Activated CD4-positive, alpha-beta T cell treated with anti-CD3 and anti-CD28 coated beads, Interleukin-2, amount 10 ng/mL, durations not matched to agents 7 days and 5 days (primary cell): ENCODE measurements around the gene HSD3B2. TPM values are rescaled to one million over a fixed set of nuclear protein-coding genes. Genes with fewer than 3 reads are reported as not detected.

ENCODE experiments used
- CTCF ChIA-PET: fragments of 350-600 bp; sonication (Branson Sonifier 250); formaldehyde crosslinking; loops from one replicate; lab custom pipeline; 2021; ENCODE audit warnings: antibody characterized with exemption; lab: Charles Lee
- POLR2A ChIA-PET: fragments of 350-600 bp; sonication (Branson Sonifier 250); formaldehyde crosslinking; loops from one replicate; lab custom pipeline; 2021; ENCODE audit warnings: antibody characterized with exemption; lab: Charles Lee
- DNase-seq: peaks from one replicate; pipeline ENCODE4 v3.0.0-alpha.2; 2020
- H3K27ac Mint-ChIP-seq: one replicate; pipeline ENCODE4 v1.8.0; 2021; ENCODE audit warnings: mild to moderate bottlenecking, moderate library complexity, mixed read lengths
- H3K27me3 Mint-ChIP-seq: one replicate; pipeline ENCODE4 v1.8.0; 2021; ENCODE audit warnings: mixed read lengths
- H3K36me3 Mint-ChIP-seq: one replicate; pipeline ENCODE4 v1.8.0; 2021; ENCODE audit warnings: low read depth, mixed read lengths
- H3K4me1 Mint-ChIP-seq: one replicate; pipeline ENCODE4 v1.8.0; 2021; ENCODE audit warnings: mixed read lengths
- H3K4me3 Mint-ChIP-seq: one replicate; pipeline ENCODE4 v1.8.0; 2021; ENCODE audit warnings: mild to moderate bottlenecking, moderate library complexity, mixed read lengths
- H3K9me3 Mint-ChIP-seq: one replicate; pipeline ENCODE4 v1.8.0; 2021; ENCODE audit warnings: mixed read lengths
- total RNA-seq, 2 experiments: library from RNA; stranded (reverse); gene quantifications; one replicate each; pipeline ENCODE4 v1.2.3, GENCODE V29; 2021

HSD3B2 gene
- total RNA-seq, 2 experiments from 2014 or later, result not detected

DNA sequence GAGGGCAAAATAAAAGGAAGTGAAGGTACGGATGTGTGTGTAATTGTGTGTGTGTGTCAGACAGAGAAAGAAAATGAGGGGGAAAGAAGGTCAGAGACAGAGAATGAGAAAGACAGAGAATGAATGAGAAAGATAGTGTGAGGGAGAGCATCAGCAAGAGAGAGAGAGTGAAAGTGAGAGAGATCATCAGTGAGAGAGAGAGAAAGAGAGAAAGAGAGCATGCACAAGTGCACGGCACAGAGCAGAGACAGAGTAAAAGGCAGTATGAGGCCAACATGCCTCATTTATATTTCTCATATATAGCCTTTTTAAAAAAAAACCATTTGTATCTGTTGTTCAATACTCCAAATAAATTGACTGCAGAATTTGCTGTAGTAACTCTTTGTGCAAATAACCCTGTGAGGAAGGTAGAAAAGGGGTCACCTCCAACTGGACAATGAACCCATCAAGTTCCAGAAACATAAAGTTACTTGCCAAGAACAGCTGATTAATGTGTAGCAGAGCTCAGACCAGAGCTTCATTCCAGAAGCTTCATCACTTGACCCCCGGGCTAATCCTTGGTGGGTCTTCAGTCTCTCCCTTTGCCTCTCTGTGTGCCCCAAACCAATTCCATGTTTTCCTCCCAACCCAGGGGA is 1.2 kb downstream of the HSD3B2 start:
- no peak for DNase-seq
- ChIA-PET POLR2A (no interaction called here), CTCF (interaction anchor here (1.4 kb wide), 1 partner anchor 14 kb away, joined by 3 read pairs; no protein-coding TSS in a partner anchor)
- no peaks in the 10 kb centered on the region for H3K9me3 Mint-ChIP-seq
- H3K36me3 Mint-ChIP-seq, result no peaks in the 10 kb centered on the region
- no peaks in the 10 kb centered on the region for H3K27me3 Mint-ChIP-seq
- H3K27ac Mint-ChIP-seq, result no peak overlapping the region
- H3K4me3 Mint-ChIP-seq, result no peak overlapping the region
- no peaks in the 10 kb centered on the region for H3K4me1 Mint-ChIP-seq

DNA sequence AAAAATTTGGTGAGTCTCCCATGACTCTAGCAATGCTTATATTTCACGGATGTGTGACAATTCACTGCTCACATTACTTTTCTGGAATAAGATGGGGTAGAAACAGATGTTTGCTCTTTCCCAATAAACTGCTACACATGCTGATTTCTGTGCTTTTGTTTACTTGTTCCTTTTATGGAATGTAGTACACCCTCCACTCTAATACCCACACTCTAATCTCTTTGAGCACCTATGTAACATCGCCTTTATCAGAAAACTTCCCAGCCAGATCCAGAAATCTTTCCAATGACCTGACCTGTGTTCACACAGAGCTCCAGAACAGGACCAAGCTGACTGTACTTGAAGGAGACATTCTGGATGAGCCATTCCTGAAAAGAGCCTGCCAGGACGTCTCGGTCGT is 4.2 kb downstream of the HSD3B2 start:
- Mint-ChIP-seq H3K9me3 (no peaks in the 10 kb centered on the region), H3K4me1 (no peaks in the 10 kb centered on the region), H3K27ac (no peak overlapping the region), H3K4me3 (no peak overlapping the region), H3K27me3 (no peaks in the 10 kb centered on the region), H3K36me3 (no peaks in the 10 kb centered on the region)
- POLR2A ChIA-PET, result no interaction called here
- DNase-seq, result no peak
- CTCF ChIA-PET, result no interaction called here

DNA sequence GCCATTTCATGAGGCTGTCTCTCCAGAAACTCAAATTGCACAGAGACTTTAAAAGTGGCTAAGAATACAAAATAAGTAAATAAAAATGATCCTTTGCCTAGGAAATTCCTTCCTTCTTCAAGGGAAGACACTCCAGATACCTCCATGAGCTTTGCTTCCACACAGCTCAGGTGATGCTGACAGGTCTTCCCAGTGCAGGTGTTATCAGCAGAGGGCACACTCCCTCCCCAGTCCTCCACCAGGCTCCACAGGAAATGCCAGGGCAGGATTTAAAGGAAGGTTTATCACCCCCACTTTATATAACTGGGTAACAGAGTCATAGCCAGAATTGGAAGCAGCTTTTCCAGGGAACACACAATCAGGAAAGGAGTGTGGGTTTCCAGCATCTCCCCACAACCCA is 5.7 kb downstream of the HSD3B2 start:
- no peaks in the 10 kb centered on the region for H3K27me3 Mint-ChIP-seq
- POLR2A ChIA-PET, result no interaction called here
- H3K27ac Mint-ChIP-seq, result no peak overlapping the region
- H3K4me3 Mint-ChIP-seq, result no peak overlapping the region
- no peak for DNase-seq
- H3K4me1 Mint-ChIP-seq, result no peaks in the 10 kb centered on the region
- no peaks in the 10 kb centered on the region for H3K36me3 Mint-ChIP-seq
- CTCF ChIA-PET, result no interaction called here
- H3K9me3 Mint-ChIP-seq, result no peaks in the 10 kb centered on the region

DNA sequence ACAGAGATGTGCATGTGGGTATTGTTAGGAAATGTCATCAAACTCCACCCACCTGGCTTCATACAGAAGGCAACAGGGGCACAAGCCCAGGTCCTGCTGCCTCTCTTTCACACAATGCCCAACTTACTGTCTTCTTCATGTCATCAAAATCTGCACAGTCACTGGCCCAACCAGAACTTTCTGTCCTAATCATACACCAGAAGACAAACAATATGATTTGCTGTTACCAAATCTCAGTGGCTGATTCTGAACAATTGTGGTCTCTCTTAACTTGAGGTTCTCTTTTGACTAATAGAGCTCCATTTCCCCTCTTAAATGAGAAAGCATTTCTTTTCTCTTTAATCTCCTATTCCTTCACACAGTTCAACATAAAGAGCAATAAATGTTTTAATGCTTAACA is 7.7 kb downstream of the HSD3B2 start:
- no peaks in the 10 kb centered on the region for H3K4me1 Mint-ChIP-seq
- ChIA-PET CTCF (no interaction called here), POLR2A (no interaction called here)
- H3K27me3 Mint-ChIP-seq, result no peaks in the 10 kb centered on the region
- no peaks in the 10 kb centered on the region for H3K36me3 Mint-ChIP-seq
- H3K4me3 Mint-ChIP-seq, result no peak overlapping the region
- no peaks in the 10 kb centered on the region for H3K9me3 Mint-ChIP-seq
- no peak for DNase-seq
- no peak overlapping the region for H3K27ac Mint-ChIP-seq

DNA sequence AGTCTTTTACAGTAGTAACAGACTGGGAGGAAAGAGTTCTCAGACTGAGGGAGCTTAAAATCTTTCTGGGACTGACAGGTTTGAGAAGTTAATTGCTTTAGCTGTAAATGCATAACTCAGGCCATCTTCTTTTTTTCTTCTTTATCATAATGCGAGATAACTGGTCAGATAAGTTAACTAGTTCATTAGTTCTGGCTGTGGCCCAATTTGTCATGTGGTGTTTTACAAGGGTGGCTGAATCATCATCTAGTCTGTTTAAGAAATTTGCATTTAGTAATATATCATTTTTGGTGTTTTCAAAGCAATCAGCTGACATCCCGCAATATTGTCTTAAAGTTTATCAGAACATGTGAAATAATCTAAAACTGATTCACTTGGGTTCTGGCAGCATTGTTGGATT is 14.0 kb downstream of the HSD3B2 start:
- H3K36me3 Mint-ChIP-seq, result no peaks in the 10 kb centered on the region
- no peak for DNase-seq
- CTCF ChIA-PET, result no interaction called here
- no peak overlapping the region for H3K4me3 Mint-ChIP-seq
- POLR2A ChIA-PET, result no interaction called here
- peaks cover 7% of the 10 kb centered on the region for H3K27me3 Mint-ChIP-seq
- H3K27ac Mint-ChIP-seq, result no peak overlapping the region
- no peaks in the 10 kb centered on the region for H3K4me1 Mint-ChIP-seq
- no peaks in the 10 kb centered on the region for H3K9me3 Mint-ChIP-seq

DNA sequence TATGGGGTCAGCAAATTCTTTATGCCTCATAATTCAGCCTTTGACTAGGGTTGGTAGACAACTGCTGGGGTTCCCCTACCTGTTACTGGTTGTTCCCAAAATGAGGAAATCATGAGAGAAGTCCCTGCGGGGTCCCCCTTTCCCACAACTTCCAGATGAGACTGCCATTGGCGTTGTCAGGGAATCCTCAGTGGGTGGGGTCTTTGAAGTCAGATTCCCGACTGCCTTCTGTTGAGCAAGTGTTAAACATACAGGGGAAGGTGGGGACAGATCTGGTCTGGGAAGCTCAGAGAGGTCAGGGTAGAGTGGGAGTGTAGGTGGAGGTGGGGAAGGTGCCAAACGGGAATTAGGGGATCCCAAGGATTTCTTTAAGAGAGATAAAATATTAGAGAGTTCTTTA is 14.7 kb downstream of the HSD3B2 start:
- Mint-ChIP-seq H3K9me3 (no peaks in the 10 kb centered on the region), H3K27me3 (peaks cover 7% of the 10 kb centered on the region), H3K4me3 (no peak overlapping the region), H3K4me1 (no peaks in the 10 kb centered on the region), H3K27ac (no peak overlapping the region), H3K36me3 (no peaks in the 10 kb centered on the region)
- CTCF ChIA-PET, result interaction anchor here (1.4 kb wide), 1 partner anchor 13 kb away, joined by 3 read pairs; no protein-coding TSS in a partner anchor
- POLR2A ChIA-PET, result no interaction called here
- no peak for DNase-seq

DNA sequence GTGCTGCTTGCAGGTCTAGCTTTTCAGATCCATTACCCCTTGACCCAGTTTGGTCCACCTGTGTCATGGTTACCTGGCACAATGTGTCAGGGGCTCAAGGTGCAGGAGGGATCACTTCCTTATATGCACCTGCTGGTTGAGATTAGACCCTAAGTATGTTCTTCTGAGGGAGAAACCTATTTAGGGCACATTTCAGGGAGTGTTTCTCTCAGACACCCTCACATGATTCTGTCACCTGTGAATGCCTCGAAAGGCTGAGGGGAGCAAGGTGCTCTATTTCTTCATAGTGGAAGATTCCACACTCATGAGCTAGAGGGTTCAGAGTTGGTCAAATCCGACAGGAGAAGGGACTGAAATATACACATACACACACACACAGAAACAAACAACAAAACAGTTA is 15.5 kb downstream of the HSD3B2 start:
- H3K36me3 Mint-ChIP-seq, result no peaks in the 10 kb centered on the region
- ChIA-PET CTCF (interaction anchor here (1.4 kb wide), 1 partner anchor 14 kb away, joined by 3 read pairs; no protein-coding TSS in a partner anchor), POLR2A (no interaction called here)
- DNase-seq, result no peak
- no peaks in the 10 kb centered on the region for H3K4me1 Mint-ChIP-seq
- no peaks in the 10 kb centered on the region for H3K9me3 Mint-ChIP-seq
- no peak overlapping the region for H3K4me3 Mint-ChIP-seq
- no peak overlapping the region for H3K27ac Mint-ChIP-seq
- peaks cover 7% of the 10 kb centered on the region for H3K27me3 Mint-ChIP-seq

DNA sequence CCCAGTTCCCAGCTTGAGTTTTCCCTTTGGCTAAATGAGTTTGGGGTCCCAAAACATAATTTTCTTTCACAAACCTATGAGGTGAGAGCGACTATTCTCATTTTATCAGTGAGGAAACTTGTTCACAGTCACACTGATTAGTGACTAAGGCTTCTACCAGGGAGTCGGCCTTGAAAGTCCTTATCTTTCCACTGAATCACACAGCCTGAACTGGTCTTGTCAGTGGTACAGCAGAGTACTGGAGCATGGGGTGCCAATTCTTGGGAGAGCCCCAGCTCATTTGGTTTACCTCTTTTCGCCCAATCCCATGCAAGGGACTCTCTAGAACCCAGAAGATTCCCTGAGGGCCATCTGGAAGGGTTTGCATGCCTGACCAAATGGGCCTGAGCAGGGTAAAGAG is 16.9 kb downstream of the HSD3B2 start:
- H3K4me3 Mint-ChIP-seq, result no peak overlapping the region
- POLR2A ChIA-PET, result no interaction called here
- H3K4me1 Mint-ChIP-seq, result no peaks in the 10 kb centered on the region

DNA sequence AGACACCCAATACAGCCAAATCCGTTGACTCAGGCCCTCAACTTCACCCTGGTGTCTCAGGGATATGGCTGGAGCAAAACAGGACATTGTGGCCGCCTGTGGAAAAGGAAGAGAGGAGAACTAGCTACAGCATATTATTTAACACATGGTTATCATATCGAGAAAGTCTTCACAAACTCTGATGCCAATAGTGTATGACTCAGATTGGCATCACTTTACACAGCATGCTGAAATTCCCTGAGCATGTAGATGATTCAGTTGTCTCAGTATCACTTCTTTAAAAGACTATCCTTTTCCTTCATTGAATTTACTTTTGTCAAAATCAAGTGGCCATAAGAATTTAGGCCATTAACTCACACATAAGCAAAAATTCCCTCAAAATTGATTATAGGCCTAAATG is 20.1 kb downstream of the HSD3B2 start:
- H3K9me3 Mint-ChIP-seq, result no peaks in the 10 kb centered on the region
- H3K4me1 Mint-ChIP-seq, result no peaks in the 10 kb centered on the region
- CTCF ChIA-PET, result no interaction called here
- POLR2A ChIA-PET, result no interaction called here
- DNase-seq, result no peak
- H3K27me3 Mint-ChIP-seq, result peaks cover 17% of the 10 kb centered on the region
- no peak overlapping the region for H3K27ac Mint-ChIP-seq
- H3K4me3 Mint-ChIP-seq, result no peak overlapping the region
- H3K36me3 Mint-ChIP-seq, result no peaks in the 10 kb centered on the region

More for the DNA sequence above, 16.9 kb downstream of the HSD3B2 start:
- Mint-ChIP-seq H3K27me3 (peaks cover 9% of the 10 kb centered on the region), H3K36me3 (no peaks in the 10 kb centered on the region), H3K9me3 (no peaks in the 10 kb centered on the region), H3K27ac (no peak overlapping the region)
- DNase-seq, result no peak
- CTCF ChIA-PET, result no interaction called here

DNA sequence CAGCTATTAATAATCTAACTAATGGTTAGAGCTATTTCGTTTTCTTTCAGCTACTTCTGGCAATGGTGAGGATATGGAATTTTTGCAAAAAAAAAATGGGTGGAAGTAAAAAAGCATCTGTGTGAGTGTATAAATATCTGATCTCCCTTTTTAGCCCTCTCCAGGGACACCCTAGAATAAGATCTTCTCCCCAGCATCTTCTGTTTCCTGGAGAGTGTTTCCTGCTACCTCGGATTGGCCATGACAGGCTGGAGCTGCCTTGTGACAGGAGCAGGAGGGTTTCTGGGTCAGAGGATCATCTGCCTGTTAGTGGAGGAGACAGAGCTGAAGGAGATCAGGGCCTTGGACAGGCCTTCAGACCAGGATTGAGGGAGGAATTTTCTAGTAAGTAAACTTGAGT is 23.8 kb downstream of the HSD3B2 start:
- DNase-seq, result no peak
- H3K36me3 Mint-ChIP-seq, result no peaks in the 10 kb centered on the region
- H3K4me3 Mint-ChIP-seq, result no peak overlapping the region
- ChIA-PET CTCF (no interaction called here), POLR2A (no interaction called here)
- H3K27ac Mint-ChIP-seq, result no peak overlapping the region
- no peaks in the 10 kb centered on the region for H3K9me3 Mint-ChIP-seq
- no peaks in the 10 kb centered on the region for H3K4me1 Mint-ChIP-seq
- peaks cover 13% of the 10 kb centered on the region for H3K27me3 Mint-ChIP-seq

DNA sequence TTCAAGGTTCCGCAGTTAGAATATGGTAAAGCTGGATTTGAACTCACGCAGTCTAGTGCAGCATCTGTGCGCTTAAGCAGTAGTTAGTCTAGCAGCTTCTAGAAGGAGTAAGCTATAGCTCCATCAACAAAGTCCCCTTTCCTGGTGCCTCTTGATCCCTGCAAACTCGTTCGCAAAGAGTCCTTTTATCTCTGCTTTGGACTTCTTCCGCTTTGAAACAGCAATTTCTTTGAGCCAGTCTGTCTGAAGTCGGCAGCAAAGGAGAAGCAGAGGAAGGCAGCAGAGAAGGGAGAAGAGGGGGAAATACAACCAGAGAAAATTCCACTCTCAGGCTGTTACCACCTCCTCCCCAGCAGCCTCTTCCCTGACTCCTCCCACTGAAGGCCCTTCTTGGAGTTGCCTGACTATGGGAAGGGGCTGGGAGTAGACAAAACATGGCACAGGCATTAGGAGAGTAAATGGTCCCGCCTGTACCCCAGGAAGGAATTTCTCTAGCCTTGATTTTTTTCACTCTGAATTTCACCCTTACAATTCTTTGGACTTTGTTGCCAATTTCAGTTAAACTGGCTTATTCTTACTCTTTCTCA is 25.9 kb downstream of the HSD3B2 start:
- peaks cover 13% of the 10 kb centered on the region for H3K27me3 Mint-ChIP-seq
- no peaks in the 10 kb centered on the region for H3K4me1 Mint-ChIP-seq
- ChIA-PET POLR2A (no interaction called here), CTCF (no interaction called here)
- H3K36me3 Mint-ChIP-seq, result no peaks in the 10 kb centered on the region
- no peaks in the 10 kb centered on the region for H3K9me3 Mint-ChIP-seq
- no peak for DNase-seq
- no peak overlapping the region for H3K27ac Mint-ChIP-seq
- H3K4me3 Mint-ChIP-seq, result no peak overlapping the region

DNA sequence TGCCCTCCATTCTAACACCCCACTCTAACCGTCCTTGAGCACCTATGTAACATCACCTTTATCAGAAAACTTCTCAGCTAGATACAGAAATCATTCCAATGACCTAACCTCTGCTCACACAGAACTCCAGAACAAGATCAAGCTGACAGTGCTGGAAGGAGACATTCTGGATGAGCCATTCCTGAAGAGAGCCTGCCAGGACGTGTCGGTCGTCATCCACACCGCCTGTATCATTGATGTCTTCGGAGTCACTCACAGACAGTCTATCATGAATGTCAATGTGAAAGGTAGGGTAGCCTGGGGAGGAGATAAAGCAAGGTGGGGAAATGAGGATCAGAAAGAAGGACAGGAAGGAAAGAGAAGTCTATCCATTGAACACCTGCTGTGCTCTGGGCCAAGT is 27.8 kb downstream of the HSD3B2 start:
- ChIA-PET CTCF (no interaction called here), POLR2A (no interaction called here)
- Mint-ChIP-seq H3K36me3 (no peaks in the 10 kb centered on the region), H3K9me3 (no peaks in the 10 kb centered on the region), H3K4me3 (no peak overlapping the region), H3K27me3 (peaks cover 9% of the 10 kb centered on the region), H3K4me1 (no peaks in the 10 kb centered on the region), H3K27ac (no peak overlapping the region)
- DNase-seq, result no peak

DNA sequence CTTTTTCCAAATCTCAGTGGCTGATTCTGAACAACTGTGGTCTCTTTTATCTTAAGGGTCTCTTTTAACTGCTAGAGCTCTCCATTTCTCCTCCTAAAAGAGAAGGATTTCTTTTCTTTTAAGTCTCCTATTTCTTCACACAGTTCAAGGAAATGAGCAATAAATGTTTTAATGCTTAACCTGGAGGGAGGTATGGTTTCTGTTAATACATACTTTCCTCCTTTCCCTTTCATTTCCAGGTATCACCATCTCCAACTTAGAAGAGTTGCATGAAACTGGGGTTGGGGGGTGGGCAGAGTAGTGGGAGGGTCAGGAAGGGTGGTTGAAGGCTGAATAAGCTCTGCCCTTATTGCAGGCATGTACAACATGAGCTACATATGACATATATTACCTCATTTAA is 31.4 kb downstream of the HSD3B2 start:
- Mint-ChIP-seq H3K4me3 (no peak overlapping the region), H3K27me3 (peaks cover 3% of the 10 kb centered on the region), H3K4me1 (no peaks in the 10 kb centered on the region), H3K9me3 (no peaks in the 10 kb centered on the region), H3K27ac (no peak overlapping the region), H3K36me3 (no peaks in the 10 kb centered on the region)
- no peak for DNase-seq
- ChIA-PET POLR2A (no interaction called here), CTCF (no interaction called here)
